ENCODE data around the gene PTPA. TPM values are rescaled to one million over a fixed set of nuclear protein-coding genes. Genes with fewer than 3 reads are reported as not detected.

PTPA gene
- total and polyA plus RNA-seq, 12 donors = 106 to 227 (median 186) TPM

GRCh38 chr9:129079829-129080228, 31.4 kb upstream of the PTPA start:
- intact Hi-C loops (cut with DNase I) = loop anchor here in 1 of 10 donors (2.0 kb wide), 1 partner anchor 43 kb away; the partner anchor contains the start of gene MIGA2

GRCh38 chr9:129080298-129080600, 31.0 kb upstream of the PTPA start:
- intact Hi-C loops (cut with DNase I) = loop anchor here in 1 of 10 donors (2.0 kb wide), 1 partner anchor 43 kb away; the partner anchor contains the start of gene MIGA2
- Histone ChIP-seq H3K27ac (peak overlapping the region in 3 of 10 donors; percentile 39 to 90 (median 47)), H3K4me3 (peak overlapping the region; percentile 40 to 98 (median 76)), H3K9me3 (no peaks in the 10 kb centered on the region), H3K4me1 (peaks cover 11 to 29% (median 19%) of the 10 kb centered on the region in 9 donors), H3K36me3 (peaks cover 0 to 11% (median 5%) of the 10 kb centered on the region in 9 donors), H3K27me3 (no peaks in the 10 kb centered on the region)
- DNase-seq (no peak), ATAC-seq (no peak)
- TF ChIP-seq CTCF (IDR thresholded peaks at IDR 0.05) = no peak
- 5 to 6% methylated on average over 12 of the region's 12 CpGs for WGBS, 2 donors

More at GRCh38 chr9:129079829-129080228, 31.4 kb upstream of the PTPA start:
- Histone ChIP-seq H3K27me3 (no peaks in the 10 kb centered on the region), H3K4me1 (peaks cover 11 to 29% (median 19%) of the 10 kb centered on the region in 9 donors), H3K36me3 (peaks cover 0 to 7% (median under 1%) of the 10 kb centered on the region in 9 donors), H3K9me3 (no peaks in the 10 kb centered on the region), H3K27ac (no peak overlapping the region), H3K4me3 (peak overlapping the region in 4 of 10 donors; percentile 74 to 98 (median 96))
- ATAC-seq = no peak
- TF ChIP-seq CTCF (IDR thresholded peaks at IDR 0.05) = no peak
- no peak for DNase-seq
- 86 to 88% methylated on average over 13 of the region's 13 CpGs for WGBS, 2 donors

GRCh38 chr9:129080601-129081387, 30.4 kb upstream of the PTPA start, which contains the start of gene DOLPP1:
Gene DOLPP1, plus strand, starts transcription at chr9:129081111. Its CDS starts 21 bp downstream, at chr9:129081132.
- no peak for TF ChIP-seq CTCF (IDR thresholded peaks at IDR 0.05)
- peaks cover 0 to 17% (median 10%) of the 10 kb centered on the region in 9 donors for H3K36me3 ChIP-seq
- H3K27ac ChIP-seq = peak within 1 kb of the TSS; percentile 30 to 91 (median 86)
- DNase-seq (peak; percentile 99), ATAC-seq (peak; percentile 96 to 99 (median 99))
- no peaks in the 10 kb centered on the region for H3K9me3 ChIP-seq
- H3K4me3 ChIP-seq = peak within 1 kb of the TSS; percentile 63 to 98 (median 76)
- peaks cover 11 to 29% (median 19%) of the 10 kb centered on the region in 9 donors for H3K4me1 ChIP-seq
- intact Hi-C loops (cut with DNase I) = loop anchor here in 1 of 10 donors (2.0 kb wide), 1 partner anchor 44 kb away; the partner anchor contains the start of gene MIGA2
- no peaks in the 10 kb centered on the region for H3K27me3 ChIP-seq
- 0% methylated on average over 69 to 70 of the region's 70 CpGs for WGBS, 2 donors

GRCh38 chr9:129081388-129081904, 29.8 kb upstream of the PTPA start:
- Histone ChIP-seq H3K4me3 (peak overlapping the region; percentile 63 to 98 (median 76)), H3K4me1 (peaks cover 11 to 29% (median 19%) of the 10 kb centered on the region in 9 donors), H3K9me3 (no peaks in the 10 kb centered on the region), H3K27me3 (no peaks in the 10 kb centered on the region), H3K36me3 (peaks cover 0 to 23% (median 17%) of the 10 kb centered on the region in 9 donors), H3K27ac (peak overlapping the region; percentile 30 to 91 (median 86))
- no peak for ATAC-seq
- WGBS, 2 donors = 1 to 2% methylated on average over 30 of the region's 30 CpGs
- intact Hi-C loops (cut with DNase I) = loop anchor here in 1 of 10 donors (2.0 kb wide), 1 partner anchor 45 kb away; the partner anchor contains the start of gene MIGA2
- DNase-seq = no peak
- TF ChIP-seq CTCF (IDR thresholded peaks at IDR 0.05) = no peak

Measured in heart right ventricle (tissue), 16 donors.